Measurements from ENCODE around the gene DNPEP.

GRCh38 chr2:219421323-219421722, 33.6 kb upstream of the DNPEP start:
- no peak for TF ChIP-seq CTCF (IDR thresholded peaks at IDR 0.05)
- no peak for TF ChIP-seq POLR2A (IDR thresholded peaks at IDR 0.05)
